GM12878 (cell line): ENCODE results near the gene AGK. TPM values are rescaled to one million over a fixed set of nuclear protein-coding genes. Genes with fewer than 3 reads are reported as not detected.

Experiments used
- ATAC-seq: fragments of 200-7000 bp; cut with Tn5 transposase; 3 replicates; pipeline ENCODE4 v1.9.1; 2020; ENCODE audit warnings: mild to moderate bottlenecking, moderate library complexity
- BruUV-seq: library from RNA; stranded (reverse); fragments of 400-500 nt; replicated peaks from 2 replicates; lab custom pipeline; 2021; lab: Mats Ljungman, UMichigan
- CTCF ChIA-PET: fragments of 300-600 bp; sonication (Branson Sonifier 250); formaldehyde crosslinking; extraction: SDS; loops from one replicate; lab custom pipeline; 2021; ENCODE audit warnings: inconsistent platforms; lab: Yijun Ruan, JAX
- POLR2A ChIA-PET: fragments of 350-600 bp; formaldehyde crosslinking; extraction: SDS; loops from one replicate; lab custom pipeline; 2021; ENCODE audit warnings: inconsistent platforms; lab: Charles Lee
- RAD21 ChIA-PET: fragments of 300-600 bp; sonication (Branson Sonifier 250); formaldehyde crosslinking; loops from one replicate; lab custom pipeline; 2023; ENCODE audit warnings: antibody characterized with exemption; ENCODE audit not compliant: unreplicated experiment; lab: Charles Lee
- SMC1A ChIA-PET: fragments of 300-600 bp; sonication (Branson Sonifier 250); formaldehyde crosslinking; loops from one replicate; lab custom pipeline; 2023; ENCODE audit not compliant: unreplicated experiment, uncharacterized antibody; lab: Charles Lee
- DNase-seq: peaks from one replicate; pipeline ENCODE4 v3.0.0-alpha.2; 2011; ENCODE audit warnings: low read depth, low spot score
- FAIRE-seq: peaks from 3 replicates; lab custom pipeline; 2011; peaks lifted over from hg19 to GRCh38; lab: Jason Lieb, UNC
- H2AFZ ChIP-seq: 2 replicates; pipeline ENCODE4 v1.6.0; 2011; ENCODE audit warnings: low read depth, low read length, control low read depth; ENCODE audit not compliant: control insufficient read depth
- H3K27ac ChIP-seq: 2 replicates; pipeline ENCODE4 v1.5.1; 2011; ENCODE audit warnings: control low read depth; ENCODE audit not compliant: control insufficient read depth, insufficient read depth
- H3K27me3 ChIP-seq, 2 experiments: replicated peaks in 1 of 2; 2 replicates each; pipeline versions ENCODE4 v1.6.0 to v1.6.1; 2011; ENCODE audit warnings: low read length in 1 of 2; ENCODE audit not compliant: control insufficient read depth in 2 of 2, insufficient read depth in 2 of 2
- H3K36me3 ChIP-seq, 2 experiments: 2 replicates each; pipeline ENCODE4 v1.5.1; 2011; ENCODE audit warnings: low read length in 1 of 2; ENCODE audit not compliant: control insufficient read depth in 2 of 2, insufficient read depth in 2 of 2
- H3K4me1 ChIP-seq: 2 replicates; pipeline ENCODE4 v1.6.1; 2011; ENCODE audit warnings: mild to moderate bottlenecking, low read length, moderate library complexity, mixed read lengths; ENCODE audit not compliant: control insufficient read depth, insufficient read depth
- H3K4me2 ChIP-seq: 2 replicates; pipeline ENCODE4 v1.6.0; 2011; ENCODE audit warnings: control low read depth; ENCODE audit not compliant: control insufficient read depth, insufficient read depth
- H3K4me3 ChIP-seq: fragments of 200-600 bp; sonication (generic); 2 replicates; pipeline ENCODE4 v1.5.1; 2016
- H3K79me2 ChIP-seq: 2 replicates; pipeline ENCODE4 v1.6.0; 2011; ENCODE audit warnings: low read length; ENCODE audit not compliant: control insufficient read depth, insufficient read depth
- H3K9ac ChIP-seq: 2 replicates; pipeline ENCODE4 v1.8.0; 2011; ENCODE audit warnings: low read length, control low read depth, mixed read lengths; ENCODE audit not compliant: control insufficient read depth, insufficient read depth
- H3K9me3 ChIP-seq: replicated peaks from 3 replicates; pipeline ENCODE4 v1.5.1; 2011; ENCODE audit warnings: mild to moderate bottlenecking, low read length; ENCODE audit not compliant: control insufficient read depth, insufficient read depth
- H4K20me1 ChIP-seq: 2 replicates; pipeline ENCODE4 v1.6.0; 2011; ENCODE audit not compliant: control insufficient read depth, insufficient read depth
- ATF2 ChIP-seq: IDR thresholded peaks from 2 replicates; pipeline ENCODE4 v1.6.1; 2012; ENCODE audit warnings: low read length, inconsistent platforms
- BMI1 ChIP-seq: fragments of 450-650 bp; IDR thresholded peaks from 2 replicates; pipeline ENCODE4 v1.6.1; 2016; ENCODE audit warnings: mild to moderate bottlenecking, moderate library complexity, borderline replicate concordance
- CHD4 ChIP-seq: fragments of 200-600 bp; sonication (generic); IDR thresholded peaks from 2 replicates; pipeline ENCODE4 v1.6.1; 2016; ENCODE audit warnings: mild to moderate bottlenecking
- E4F1 ChIP-seq: fragments of 450-650 bp; IDR thresholded peaks from 2 replicates; pipeline ENCODE4 v1.6.1; 2018; ENCODE audit warnings: borderline replicate concordance, mild to moderate bottlenecking; ENCODE audit not compliant: partially characterized antibody
- HDGF ChIP-seq: fragments of 450-650 bp; IDR thresholded peaks from 2 replicates; pipeline ENCODE4 v1.6.1; 2016; ENCODE audit warnings: antibody characterized with exemption
- IRF4 ChIP-seq: IDR thresholded peaks from 2 replicates; pipeline ENCODE4 v1.6.1; 2011; ENCODE audit warnings: low read depth, low read length
- MEF2B ChIP-seq: fragments of 450-650 bp; IDR thresholded peaks from 2 replicates; pipeline ENCODE4 v1.6.1; 2018; ENCODE audit warnings: mild to moderate bottlenecking, moderate library complexity; ENCODE audit not compliant: partially characterized antibody, poor library complexity, severe bottlenecking
- RUNX3 ChIP-seq: IDR thresholded peaks from 2 replicates; pipeline ENCODE4 v1.6.1; 2012; ENCODE audit warnings: low read length, inconsistent platforms
- SMARCA5 ChIP-seq: fragments of 450-650 bp; IDR thresholded peaks from 2 replicates; pipeline ENCODE4 v1.6.1; 2017; ENCODE audit warnings: mild to moderate bottlenecking
- SMC3 ChIP-seq: IDR thresholded peaks from 2 replicates; pipeline ENCODE4 v1.6.1; 2011; ENCODE audit warnings: low read length, improper control_type of control experiment, borderline replicate concordance
- SREBF2 ChIP-seq: IDR thresholded peaks from 2 replicates; pipeline ENCODE4 v1.6.1; 2012; ENCODE audit warnings: mild to moderate bottlenecking, low read length
- SUZ12 ChIP-seq: fragments of 200-600 bp; sonication (generic); IDR thresholded peaks from one replicate; pipeline ENCODE4 v1.6.1; 2018; ENCODE audit warnings: antibody characterized with exemption, mild to moderate bottlenecking; ENCODE audit not compliant: unreplicated experiment
- TAF1 ChIP-seq: IDR thresholded peaks from 2 replicates; pipeline ENCODE4 v1.6.1; 2011; ENCODE audit warnings: mild to moderate bottlenecking, low read depth, low read length, borderline replicate concordance
- ZNF217 ChIP-seq: fragments of 450-650 bp; IDR thresholded peaks from 2 replicates; pipeline ENCODE4 v1.6.1; 2017; ENCODE audit warnings: antibody characterized with exemption, mild to moderate bottlenecking
- WGBS: methylation state at CpG from one replicate; pipeline ENCODE4 v1.1.6; 2016; ENCODE audit warnings: low lambda C conversion rate; ENCODE audit not compliant: insufficient replicate concordance, insufficient coverage; ENCODE audit errors: missing lambda C conversion rate; 5-methylcytosine and 5-hydroxymethylcytosine counted together
- in situ Hi-C: fragments of 300-500 bp; cut with MboI; formaldehyde crosslinking; loops from 9 replicates; pipeline ENCODE4 v1.14.3; 2018; ENCODE audit warnings: mixed read lengths
- intact Hi-C: fragments of 100-400 bp; cut with micrococcal nuclease; formaldehyde crosslinking; loops from one replicate; pipeline ENCODE4 v1.14.2; 2022; ENCODE audit not compliant: unreplicated experiment
- polyA plus RNA-seq, 11 experiments: library from polyadenylated mRNA; depleted of rRNA in 4 of 11; unstranded in 6 of 11; stranded (reverse) in 5 of 11; fragments of >200 nt; fragmentation: Nextera tagmentation in 4 of 11; fragmentation: Illumina TruSeq in 1 of 11; extraction: Ambion mirVana in 4 of 11; extraction: Trizol in 1 of 11; gene quantifications; 1 replicate in 1 of 11; 2 replicates in 10 of 11; pipeline versions ENCODE4 v1.2.1 to v1.2.3, GENCODE V29; 2011 to 2016; ENCODE audit warnings: inconsistent platforms in 2 of 11, missing spikeins in 2 of 11, low read depth in 1 of 11
- total RNA-seq, 4 experiments: library from RNA; depleted of rRNA in 3 of 4; stranded (reverse); fragments of >200 nt in 3 of 4; fragmentation: Illumina TruSeq in 1 of 4; extraction: Trizol in 1 of 4; gene quantifications; 2 replicates each; pipeline versions ENCODE4 v1.2.1 to v1.2.3, GENCODE V29; 2013 to 2021

The AGK gene
- total and polyA plus RNA-seq, 10 of the 15 experiments (the other 5 are each of a cell fraction or from before 2014, with no cell fraction given) = 32.5 to 85.6 (median 47.8) TPM

GRCh38 chr7:141675436-141676215 is 124.4 kb downstream of the AGK start:
- Histone ChIP-seq H3K4me1 (no peaks in the 10 kb centered on the region), H3K4me3 (no peak overlapping the region), H3K27me3 (no peaks in the 10 kb centered on the region), H3K9ac (no peak overlapping the region), H3K27ac (no peak overlapping the region), H3K79me2 (no peaks in the 10 kb centered on the region), H4K20me1 (no peaks in the 10 kb centered on the region), H3K4me2 (no peak overlapping the region), H3K36me3 (peaks cover 0 to 13% of the 10 kb centered on the region in 2 experiments), H3K9me3 (no peaks in the 10 kb centered on the region), H2AFZ (no peak overlapping the region)
- no TSS peak for BruUV-seq
- RAD21 ChIA-PET = interaction anchor here (1.4 kb wide), 1 partner anchor 14 kb away, joined by 3 read pairs; no protein-coding TSS in a partner anchor
- CTCF ChIA-PET = interaction anchor here (0.7 to 1.2 kb wide), 4 partner anchors 15 to 34 kb away, joined by 3 to 5 read pairs (median 4); partner anchors contain the start of gene DENND11
- DNase-seq = no peak
- SMC1A ChIA-PET = interaction anchor here (0.8 to 1.1 kb wide), 4 partner anchors 17 to 109 kb away, joined by 3 to 4 read pairs (median 4); no protein-coding TSS in a partner anchor
- no peak; the same call in 2 of the 3 replicates for ATAC-seq
- TF ChIP-seq SMARCA5 (no peak), RUNX3 (peak; percentile 62)
- 49% methylated on average over 6 of the region's 6 CpGs for WGBS
- in situ Hi-C loops = no loop called here
- FAIRE-seq = no peak
- POLR2A ChIA-PET = no interaction called here
- intact Hi-C loops = no loop called here

- POLR2A ChIA-PET = no interaction called here
- intact Hi-C loops = no loop called here
- CTCF ChIA-PET = interaction anchor here (0.5 kb wide), 1 partner anchor 119 kb away, joined by 3 read pairs; no protein-coding TSS in a partner anchor
Observed at GRCh38 chr7:141676618-141677017, 125.4 kb downstream of the AGK start.

More at GRCh38 chr7:141676618-141677017, 125.4 kb downstream of the AGK start:
- RAD21 ChIA-PET = no interaction called here
- H3K9ac ChIP-seq = no peak overlapping the region
- TF ChIP-seq ATF2 (no peak), SUZ12 (no peak), IRF4 (no peak), SMC3 (no peak), SREBF2 (no peak), ZNF217 (no peak), TAF1 (no peak), CHD4 (no peak), HDGF (no peak), MEF2B (no peak), BMI1 (no peak), E4F1 (no peak)
- TF ChIP-seq, all 136 proteins: peak for 0
- no peaks in the 10 kb centered on the region for H3K4me1 ChIP-seq
- no TSS peak for BruUV-seq
- H3K4me2 ChIP-seq = no peak overlapping the region
- H3K36me3 ChIP-seq = peaks cover 1 to 16% of the 10 kb centered on the region in 2 experiments
- H3K27ac ChIP-seq = no peak overlapping the region
- DNase-seq (no peak), ATAC-seq (no peak), FAIRE-seq (no peak)
- 89% methylated on average over 3 of the region's 3 CpGs for WGBS
- no peaks in the 10 kb centered on the region for H3K27me3 ChIP-seq
- no peak overlapping the region for H3K4me3 ChIP-seq
- H2AFZ ChIP-seq = no peak overlapping the region
- SMC1A ChIA-PET = interaction anchor here (1.3 kb wide), 1 partner anchor 22 kb away, joined by 3 read pairs; no protein-coding TSS in a partner anchor
- no peaks in the 10 kb centered on the region for H4K20me1 ChIP-seq
- in situ Hi-C loops = no loop called here
- no peaks in the 10 kb centered on the region for H3K9me3 ChIP-seq
- no peaks in the 10 kb centered on the region for H3K79me2 ChIP-seq
